Hematopoietic multipotent progenitor cell treated with erythropoietin and hydrocortisone succinate and interleukin-3 and kit ligand, for 4 days (in vitro differentiated cells): ENCODE measurements around the gene DOCK9.
"Not testable (repeated sequence)": the region's sequence is repeated elsewhere in the genome, so short reads cannot be mapped to it uniquely, and the experiment has no call there.

Experiments
- DNase-seq: peaks from one replicate; pipeline ENCODE4 v3.0.0-alpha.2; 2015

The DOCK9 gene

GRCh38 chr13:98909016-98909415 is 68.8 kb downstream of the DOCK9 start:
- no peak for DNase-seq

- no peak for DNase-seq
Observed at GRCh38 chr13:98906746-98907502, 70.9 kb downstream of the DOCK9 start.

- no peak for DNase-seq
Observed at GRCh38 chr13:98905199-98905598, 72.7 kb downstream of the DOCK9 start.

- DNase-seq, result no peak
Observed at GRCh38 chr13:98900442-98900841, 77.4 kb downstream of the DOCK9 start.

- no peak for DNase-seq
Observed at GRCh38 chr13:98897706-98898105, 80.2 kb downstream of the DOCK9 start.

GRCh38 chr13:98896868-98897144 is 81.1 kb downstream of the DOCK9 start:
- DNase-seq, result no peak

GRCh38 chr13:98896083-98896867 is 81.6 kb downstream of the DOCK9 start:
- DNase-seq, result no peak

GRCh38 chr13:98894814-98895213 is 83.0 kb downstream of the DOCK9 start:
- not testable (repeated sequence) for DNase-seq

- DNase-seq, result no peak
Observed at GRCh38 chr13:98893371-98893770, 84.5 kb downstream of the DOCK9 start.

- peak; percentile 45 for DNase-seq
Observed at GRCh38 chr13:98892821-98893220, 85.0 kb downstream of the DOCK9 start.

- DNase-seq, result no peak
Observed at GRCh38 chr13:98892077-98892476, 85.8 kb downstream of the DOCK9 start.

GRCh38 chr13:98890925-98891324 is 86.9 kb downstream of the DOCK9 start:
- no peak for DNase-seq

- no peak for DNase-seq
Observed at GRCh38 chr13:98890186-98890585, 87.7 kb downstream of the DOCK9 start.

- no peak for DNase-seq
Observed at GRCh38 chr13:98889419-98890085, 88.3 kb downstream of the DOCK9 start.

GRCh38 chr13:98888890-98889279 is 89.0 kb downstream of the DOCK9 start:
- DNase-seq, result no peak

- DNase-seq, result no peak
Observed at GRCh38 chr13:98888222-98888889, 89.5 kb downstream of the DOCK9 start.

GRCh38 chr13:98886587-98887230 is 91.2 kb downstream of the DOCK9 start:
- DNase-seq, result no peak

GRCh38 chr13:98885600-98885999 is 92.3 kb downstream of the DOCK9 start:
- DNase-seq, result no peak

GRCh38 chr13:98883998-98884397 is 93.9 kb downstream of the DOCK9 start:
- DNase-seq, result no peak

GRCh38 chr13:98881390-98881789 is 96.5 kb downstream of the DOCK9 start:
- no peak for DNase-seq

GRCh38 chr13:98880677-98881076 is 97.2 kb downstream of the DOCK9 start:
- DNase-seq, result no peak

GRCh38 chr13:98879957-98880356 is 97.9 kb downstream of the DOCK9 start:
- no peak for DNase-seq

GRCh38 chr13:98879127-98879520 is 98.7 kb downstream of the DOCK9 start:
- DNase-seq, result peak; percentile 4
